ENCODE results near the gene LRRC74B.

DNA sequence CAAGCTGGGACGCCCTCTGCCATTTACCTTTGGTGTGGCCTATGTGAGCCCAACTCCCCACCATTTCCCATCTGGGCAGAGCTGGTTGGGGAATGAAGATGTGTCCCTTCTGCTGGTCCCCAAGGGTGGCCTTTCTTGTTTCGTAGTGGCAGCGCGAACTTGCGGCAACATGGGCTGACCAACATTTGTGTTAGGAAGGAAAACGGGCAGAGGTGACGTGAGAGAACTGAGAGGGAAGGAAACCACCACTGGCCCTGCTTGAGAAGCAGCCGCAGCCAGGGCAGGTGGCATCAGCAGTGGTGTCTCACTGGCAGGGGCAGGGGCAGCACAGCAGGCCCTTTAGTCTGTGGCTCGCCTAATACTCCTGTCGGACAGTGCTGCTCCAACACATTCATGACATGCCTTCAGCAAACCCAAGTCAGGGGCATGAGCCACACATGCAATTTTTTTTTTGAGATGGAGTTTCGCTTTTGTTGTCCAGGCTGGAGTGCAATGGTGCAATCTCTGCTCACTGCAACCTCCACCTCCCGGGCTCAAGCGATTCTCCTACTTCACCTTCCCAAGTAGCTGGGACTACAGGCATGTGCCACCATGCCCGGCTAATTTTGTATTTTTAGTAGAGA, 29.9 kb downstream of the LRRC74B start:
- TF ChIP-seq, protein P1, sequence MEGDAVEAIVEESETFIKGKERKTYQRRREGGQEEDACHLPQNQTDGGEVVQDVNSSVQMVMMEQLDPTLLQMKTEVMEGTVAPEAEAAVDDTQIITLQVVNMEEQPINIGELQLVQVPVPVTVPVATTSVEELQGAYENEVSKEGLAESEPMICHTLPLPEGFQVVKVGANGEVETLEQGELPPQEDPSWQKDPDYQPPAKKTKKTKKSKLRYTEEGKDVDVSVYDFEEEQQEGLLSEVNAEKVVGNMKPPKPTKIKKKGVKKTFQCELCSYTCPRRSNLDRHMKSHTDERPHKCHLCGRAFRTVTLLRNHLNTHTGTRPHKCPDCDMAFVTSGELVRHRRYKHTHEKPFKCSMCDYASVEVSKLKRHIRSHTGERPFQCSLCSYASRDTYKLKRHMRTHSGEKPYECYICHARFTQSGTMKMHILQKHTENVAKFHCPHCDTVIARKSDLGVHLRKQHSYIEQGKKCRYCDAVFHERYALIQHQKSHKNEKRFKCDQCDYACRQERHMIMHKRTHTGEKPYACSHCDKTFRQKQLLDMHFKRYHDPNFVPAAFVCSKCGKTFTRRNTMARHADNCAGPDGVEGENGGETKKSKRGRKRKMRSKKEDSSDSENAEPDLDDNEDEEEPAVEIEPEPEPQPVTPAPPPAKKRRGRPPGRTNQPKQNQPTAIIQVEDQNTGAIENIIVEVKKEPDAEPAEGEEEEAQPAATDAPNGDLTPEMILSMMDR (IDR thresholded peaks at IDR 0.05; ENCODE audit: insufficient read depth, low read length, poor library complexity, severe bottlenecking) = no peak
- TF ChIP-seq EZH2phosphoT487 (conservative IDR thresholded peaks at IDR 0.05; ENCODE audit: low read length) = no peak
